Body of pancreas (tissue), 4 donors: ENCODE data around the gene BRPF3.

Source experiments
- CTCF ChIP-seq, 7 experiments: fragments of 450-650 bp in 4 of 7; fragments of 200-600 bp in 3 of 7; sonication (generic) in 3 of 7; IDR thresholded peaks; one replicate each; pipeline ENCODE4 v1.5.1; 2016 to 2019; ENCODE audit warnings: antibody characterized with exemption in 7 of 7
- POLR2A ChIP-seq, 3 donors: fragments of 450-650 bp; IDR thresholded peaks; one replicate each; pipeline ENCODE4 v1.6.1; 2016; ENCODE audit warnings: antibody characterized with exemption in 3 of 3, mild to moderate bottlenecking in 2 of 3

DNA sequence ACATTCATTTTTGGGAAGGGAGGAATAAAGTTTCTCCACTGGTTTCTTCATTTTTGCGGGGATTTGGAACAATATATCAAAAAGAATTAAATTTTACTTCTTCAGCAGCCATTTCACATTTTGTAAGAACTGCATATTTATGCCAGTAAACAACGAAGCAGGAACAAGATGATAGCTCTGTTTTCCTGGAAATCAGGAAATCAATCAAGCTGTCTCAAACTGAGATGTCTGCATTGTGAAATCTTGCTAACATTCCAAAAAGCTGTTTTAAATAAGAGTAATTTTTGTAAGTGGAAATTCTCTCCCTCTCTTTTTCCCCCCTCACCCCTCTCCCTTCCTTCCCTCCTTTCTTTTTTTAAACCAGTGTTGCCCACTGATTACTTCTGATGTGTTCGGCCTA is 46.3 kb upstream of the BRPF3 start:
- TF ChIP-seq CTCF (IDR thresholded peaks at IDR 0.05) (no peak), POLR2A (IDR thresholded peaks at IDR 0.05) (no peak)
